ENCODE measurements around the gene MRPL53.

The MRPL53 gene

DNA sequence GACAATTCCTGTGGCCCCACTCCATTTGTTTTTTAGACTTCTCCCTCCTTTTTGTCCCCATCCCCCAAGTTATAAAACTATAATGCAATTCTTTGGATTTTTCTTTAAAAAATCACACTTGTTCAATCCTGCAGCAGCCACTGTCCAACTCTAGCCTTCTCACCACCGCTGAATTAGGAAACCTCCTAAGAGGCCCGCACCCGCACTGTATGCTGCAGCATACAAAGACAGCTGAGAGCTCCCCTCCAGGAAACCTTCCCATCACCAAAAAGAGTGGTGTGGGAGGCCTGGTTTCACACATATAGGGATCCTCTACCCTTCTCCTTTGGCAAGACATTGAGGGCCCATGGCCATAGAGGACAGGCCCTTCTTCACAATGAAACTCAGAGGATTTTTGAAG lies 32.1 kb upstream of the MRPL53 start:
- Histone ChIP-seq H3K4me1 (ENCODE audit: control insufficient read depth, insufficient read depth, low read depth, low read length) (peaks cover 50% of the 10 kb centered on the region), H2BK15ac (ENCODE audit: low read depth, poor library complexity, severe bottlenecking) (no peak overlapping the region), H2AK5ac (ENCODE audit: low read length, severe bottlenecking) (no peak overlapping the region), H3K4ac (ENCODE audit: low read depth in 1 of 2, low read length in 2 of 2) (peak overlapping the region in 1 of 2 experiments; percentile 17), H3K23ac (ENCODE audit: low read length in 2 of 2) (no peak overlapping the region), H3K14ac (ENCODE audit: low read length in 2 of 2) (no peak overlapping the region), H4K91ac (ENCODE audit: low read length) (no peak overlapping the region), H3K4me2 (ENCODE audit: low read length, poor library complexity, severe bottlenecking) (no peak overlapping the region), H3K18ac (ENCODE audit: low read depth in 1 of 2, low read length in 2 of 2) (no peak overlapping the region), H4K8ac (ENCODE audit: low read length) (no peak overlapping the region), H3K79me1 (replicated peaks; ENCODE audit: low read length, poor library complexity, severe bottlenecking) (peaks cover 16% of the 10 kb centered on the region), H2BK120ac (ENCODE audit: low read depth, low read length) (no peak overlapping the region), H3K36me3 (ENCODE audit: control insufficient read depth in 1 of 2, insufficient read depth in 2 of 2, low read depth in 1 of 2, low read length in 2 of 2) (peaks cover 15 to 19% of the 10 kb centered on the region in 2 experiments), H3K9me3 (ENCODE audit: control insufficient read depth, low read length) (no peaks in the 10 kb centered on the region), H3K27me3 (ENCODE audit: control insufficient read depth in 1 of 2, insufficient read depth in 1 of 2, low read length in 2 of 2) (peaks cover 0 to 29% of the 10 kb centered on the region in 2 experiments), H3K9ac (ENCODE audit: low read length) (peak overlapping the region; percentile 96), H2BK5ac (ENCODE audit: low read depth, low read length, poor library complexity, severe bottlenecking) (no peak overlapping the region), H3K4me3 (ENCODE audit: insufficient read depth in 1 of 2, low read depth in 1 of 2, low read length in 2 of 2) (peak overlapping the region in 1 of 2 experiments; percentile 90), H2AFZ (ENCODE audit: low read depth, low read length) (no peak overlapping the region), H3K27ac (ENCODE audit: low read length, poor library complexity, severe bottlenecking) (no peak overlapping the region), H2BK12ac (ENCODE audit: low read length in 2 of 2) (no peak overlapping the region)
- WGBS, result 96% methylated on average over 3 of the region's 3 CpGs
- DNase-seq, result no peak

DNA sequence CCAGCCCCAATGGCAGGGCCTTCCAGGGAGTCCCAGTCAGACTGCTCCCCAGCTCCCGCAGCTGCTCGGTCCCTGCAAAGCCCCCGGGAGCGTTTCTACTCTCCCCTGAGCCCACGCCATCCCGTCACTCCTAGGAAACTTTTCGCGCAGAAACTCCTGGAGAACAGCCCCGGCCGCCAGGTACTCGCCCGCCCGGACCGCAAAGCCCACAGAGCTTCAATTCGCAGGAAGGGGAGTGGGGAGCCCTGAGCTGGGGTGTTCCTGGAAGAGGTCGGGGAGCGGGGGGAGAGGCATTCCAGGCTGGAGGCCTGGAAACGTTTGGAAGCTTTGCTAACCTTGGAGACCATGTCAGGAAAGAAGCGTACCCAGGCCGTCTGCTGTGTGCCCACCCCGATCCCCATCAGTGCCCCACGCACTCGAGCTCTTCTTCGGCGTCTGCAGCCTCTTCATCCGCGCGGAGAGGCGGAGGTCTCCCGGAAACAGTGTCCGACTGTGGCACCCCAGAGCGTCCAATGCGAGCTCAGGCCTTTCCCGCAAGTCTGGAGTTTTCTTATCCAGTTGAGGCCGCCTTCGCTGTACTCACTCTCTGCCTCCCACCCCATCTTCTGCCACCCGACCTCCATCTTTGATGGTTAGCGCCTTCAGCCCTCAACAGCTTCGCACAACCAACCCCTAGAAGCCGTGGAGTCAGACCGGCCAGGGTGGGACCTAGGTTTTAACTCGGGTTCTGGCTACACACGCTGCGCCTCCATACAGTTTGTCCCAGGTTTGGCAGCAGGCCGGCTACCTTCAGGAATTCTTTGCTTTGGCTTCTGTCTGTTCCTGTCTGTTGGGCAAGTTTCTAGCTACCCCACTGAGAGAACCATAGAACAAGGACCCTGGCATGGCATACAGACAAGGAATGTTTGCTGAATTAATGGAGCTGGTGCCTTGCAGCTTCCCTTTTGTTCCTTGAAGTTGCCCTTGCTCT lies 31.3 kb upstream of the MRPL53 start:
- H4K91ac ChIP-seq (ENCODE audit: low read length), result peak overlapping the region; percentile 88
- H2BK120ac ChIP-seq (ENCODE audit: low read depth, low read length), result peak overlapping the region; percentile 99
- peak overlapping the region; percentile 90 to 97 for H3K4ac ChIP-seq (ENCODE audit: low read depth in 1 of 2, low read length in 2 of 2)
- H2BK5ac ChIP-seq (ENCODE audit: low read depth, low read length, poor library complexity, severe bottlenecking), result no peak overlapping the region
- H2AK5ac ChIP-seq (ENCODE audit: low read length, severe bottlenecking), result no peak overlapping the region
- peaks cover 16% of the 10 kb centered on the region for H3K79me1 ChIP-seq (replicated peaks; ENCODE audit: low read length, poor library complexity, severe bottlenecking)
- peaks cover 15 to 19% of the 10 kb centered on the region in 2 experiments for H3K36me3 ChIP-seq (ENCODE audit: control insufficient read depth in 1 of 2, insufficient read depth in 2 of 2, low read depth in 1 of 2, low read length in 2 of 2)
- H2AFZ ChIP-seq (ENCODE audit: low read depth, low read length), result no peak overlapping the region
- WGBS, result 42% methylated on average over 45 of the region's 45 CpGs
- peaks cover 0 to 33% of the 10 kb centered on the region in 2 experiments for H3K27me3 ChIP-seq (ENCODE audit: control insufficient read depth in 1 of 2, insufficient read depth in 1 of 2, low read length in 2 of 2)
- H3K9me3 ChIP-seq (ENCODE audit: control insufficient read depth, low read length), result no peaks in the 10 kb centered on the region
- peak overlapping the region in 1 of 2 experiments; percentile 84 for H3K14ac ChIP-seq (ENCODE audit: low read length in 2 of 2)
- H3K23ac ChIP-seq (ENCODE audit: low read length in 2 of 2), result peak overlapping the region in 1 of 2 experiments; percentile 41
- H2BK12ac ChIP-seq (ENCODE audit: low read length in 2 of 2), result peak overlapping the region; percentile 87 to 91
- H3K4me1 ChIP-seq (ENCODE audit: control insufficient read depth, insufficient read depth, low read depth, low read length), result peaks cover 58% of the 10 kb centered on the region
- H3K4me3 ChIP-seq (ENCODE audit: insufficient read depth in 1 of 2, low read depth in 1 of 2, low read length in 2 of 2), result peak overlapping the region; percentile 64 to 90
- peak overlapping the region; percentile 89 to 96 for H3K18ac ChIP-seq (ENCODE audit: low read depth in 1 of 2, low read length in 2 of 2)
- H3K4me2 ChIP-seq (ENCODE audit: low read length, poor library complexity, severe bottlenecking), result peak overlapping the region; percentile 98
- no peak for DNase-seq
- H3K27ac ChIP-seq (ENCODE audit: low read length, poor library complexity, severe bottlenecking), result no peak overlapping the region
- peak overlapping the region; percentile 87 for H4K8ac ChIP-seq (ENCODE audit: low read length)
- peak overlapping the region; percentile 96 for H3K9ac ChIP-seq (ENCODE audit: low read length)
- H2BK15ac ChIP-seq (ENCODE audit: low read depth, poor library complexity, severe bottlenecking), result peak overlapping the region; percentile 97

DNA sequence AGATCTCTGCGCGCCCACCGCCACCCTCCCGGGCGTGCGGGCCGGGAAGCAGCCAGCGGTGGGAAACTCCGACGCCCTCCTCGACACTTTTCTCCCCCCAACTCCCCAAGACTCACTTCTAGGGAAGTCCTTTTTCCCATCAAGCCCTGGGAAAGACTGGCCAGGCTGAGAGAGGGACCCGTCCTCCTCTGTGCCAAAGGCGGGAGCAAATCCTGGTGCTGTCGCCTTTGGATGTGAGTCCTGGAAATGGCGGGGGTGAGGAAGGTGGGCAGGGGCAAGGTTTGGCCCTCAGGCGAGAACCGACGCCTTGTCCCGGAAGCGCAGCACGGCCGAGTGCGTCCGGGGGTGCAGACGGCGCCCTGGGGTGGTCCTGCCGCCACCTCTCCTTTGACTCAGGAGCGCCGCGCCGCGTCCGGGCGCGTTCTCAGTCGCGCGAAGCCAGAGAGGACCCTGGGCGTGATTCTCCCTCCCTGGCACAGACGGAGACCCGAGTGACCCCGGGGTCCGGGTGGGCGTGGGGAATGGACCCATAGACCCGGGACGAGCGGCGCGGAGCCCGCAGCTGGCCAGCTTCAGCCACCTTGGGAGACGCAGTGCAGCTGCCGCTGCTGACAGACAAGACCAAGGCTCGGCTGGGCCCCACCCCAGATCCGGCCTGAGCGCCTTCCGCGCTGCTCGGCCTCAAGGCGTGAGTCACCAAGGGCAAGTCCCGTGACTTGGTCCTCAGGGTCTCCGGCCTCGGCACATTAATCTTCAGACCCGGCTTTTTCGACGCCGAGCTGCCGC lies 30.4 kb upstream of the MRPL53 start:
- Histone ChIP-seq H3K27ac (ENCODE audit: low read length, poor library complexity, severe bottlenecking) (no peak overlapping the region), H3K23ac (ENCODE audit: low read length in 2 of 2) (no peak overlapping the region), H2BK15ac (ENCODE audit: low read depth, poor library complexity, severe bottlenecking) (peak overlapping the region; percentile 97), H3K14ac (ENCODE audit: low read length in 2 of 2) (peak overlapping the region in 1 of 2 experiments; percentile 82), H3K4ac (ENCODE audit: low read depth in 1 of 2, low read length in 2 of 2) (peak overlapping the region; percentile 90 to 97), H2BK120ac (ENCODE audit: low read depth, low read length) (peak overlapping the region; percentile 99), H4K8ac (ENCODE audit: low read length) (peak overlapping the region; percentile 61), H3K4me3 (ENCODE audit: insufficient read depth in 1 of 2, low read depth in 1 of 2, low read length in 2 of 2) (peak overlapping the region; percentile 64 to 90), H3K9me3 (ENCODE audit: control insufficient read depth, low read length) (no peaks in the 10 kb centered on the region), H3K79me1 (replicated peaks; ENCODE audit: low read length, poor library complexity, severe bottlenecking) (peaks cover 16% of the 10 kb centered on the region), H3K9ac (ENCODE audit: low read length) (peak overlapping the region; percentile 96), H4K91ac (ENCODE audit: low read length) (peak overlapping the region; percentile 96), H3K18ac (ENCODE audit: low read depth in 1 of 2, low read length in 2 of 2) (peak overlapping the region; percentile 89 to 96), H3K27me3 (ENCODE audit: control insufficient read depth in 1 of 2, insufficient read depth in 1 of 2, low read length in 2 of 2) (peaks cover 0 to 42% of the 10 kb centered on the region in 2 experiments), H3K4me1 (ENCODE audit: control insufficient read depth, insufficient read depth, low read depth, low read length) (peaks cover 63% of the 10 kb centered on the region), H2BK12ac (ENCODE audit: low read length in 2 of 2) (peak overlapping the region in 1 of 2 experiments; percentile 46), H2BK5ac (ENCODE audit: low read depth, low read length, poor library complexity, severe bottlenecking) (peak overlapping the region; percentile 10), H2AFZ (ENCODE audit: low read depth, low read length) (peak overlapping the region; percentile 67), H2AK5ac (ENCODE audit: low read length, severe bottlenecking) (no peak overlapping the region), H3K4me2 (ENCODE audit: low read length, poor library complexity, severe bottlenecking) (peak overlapping the region; percentile 98), H3K36me3 (ENCODE audit: control insufficient read depth in 1 of 2, insufficient read depth in 2 of 2, low read depth in 1 of 2, low read length in 2 of 2) (peaks cover 15 to 19% of the 10 kb centered on the region in 2 experiments)
- peak; percentile 88 for DNase-seq
- WGBS, result under 1% methylated on average over 56 of the region's 67 CpGs
